Measurements from ENCODE around the gene SNAP25. TPM values are rescaled to one million over a fixed set of nuclear protein-coding genes. Genes with fewer than 3 reads are reported as not detected.

SNAP25 gene
- total RNA-seq, 1 experiment from 2014 or later: not detected

DNA sequence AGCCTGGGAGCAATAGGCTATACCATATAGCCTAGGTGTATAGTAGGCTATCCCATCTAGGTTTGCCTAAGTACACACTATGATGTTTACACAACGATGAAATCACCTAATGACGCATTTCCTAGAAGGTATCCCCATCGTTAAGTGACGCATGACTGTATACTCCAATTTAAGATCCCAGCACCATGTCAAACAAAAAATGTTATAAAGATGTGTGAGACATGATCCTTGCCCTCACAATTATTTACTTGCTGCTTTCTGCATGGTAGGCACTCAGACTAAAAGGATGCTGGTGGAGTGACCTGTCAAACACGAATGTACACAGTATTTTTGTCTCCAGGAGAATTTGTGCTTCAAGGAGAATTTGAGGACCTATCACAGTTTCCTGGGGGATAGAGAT lies 32.3 kb downstream of the SNAP25 start:
- Histone ChIP-seq H3K9me2 (replicated peaks; ENCODE audit: low read length) (no peaks in the 10 kb centered on the region), H3K27me3 (ENCODE audit: low read length) (peaks cover 31% of the 10 kb centered on the region), H4K20me1 (ENCODE audit: low read length) (no peaks in the 10 kb centered on the region), H3K36me3 (ENCODE audit: low read depth, low read length) (no peaks in the 10 kb centered on the region), H3K9me3 (ENCODE audit: low read length) (no peaks in the 10 kb centered on the region), H3K27ac (ENCODE audit: low read length) (peak overlapping the region; percentile 81), H3K4me2 (ENCODE audit: low read length) (peak overlapping the region; percentile 21; the same call in 1 of the 2 replicates), H2AFZ (ENCODE audit: low read length) (no peak overlapping the region), H3K9ac (ENCODE audit: low read length) (peak overlapping the region; percentile 13; the same call in 1 of the 2 replicates), H3K79me2 (ENCODE audit: low read length) (no peaks in the 10 kb centered on the region), H3K4me1 (ENCODE audit: insufficient read depth, low read length) (peaks cover 30% of the 10 kb centered on the region), H3K4me3 (ENCODE audit: low read length) (no peak overlapping the region), H3F3A (ENCODE audit: low read length, unreplicated experiment) (no peaks in the 10 kb centered on the region)
- DNase-seq (peak; percentile 97), ATAC-seq (peak; percentile 96)
- CTCF ChIA-PET: no interaction called here
- BruUV-seq (replicated peaks): no TSS peak
- POLR2A ChIA-PET (ENCODE audit: unreplicated experiment): no interaction called here
- TF ChIP-seq EZH2phosphoT487 (IDR thresholded peaks at IDR 0.05; ENCODE audit: borderline replicate concordance, low read length) (no peak), EZH2 (IDR thresholded peaks at IDR 0.05; ENCODE audit: low read length, unreplicated experiment) (no peak)
- TF ChIP-seq, protein P1, sequence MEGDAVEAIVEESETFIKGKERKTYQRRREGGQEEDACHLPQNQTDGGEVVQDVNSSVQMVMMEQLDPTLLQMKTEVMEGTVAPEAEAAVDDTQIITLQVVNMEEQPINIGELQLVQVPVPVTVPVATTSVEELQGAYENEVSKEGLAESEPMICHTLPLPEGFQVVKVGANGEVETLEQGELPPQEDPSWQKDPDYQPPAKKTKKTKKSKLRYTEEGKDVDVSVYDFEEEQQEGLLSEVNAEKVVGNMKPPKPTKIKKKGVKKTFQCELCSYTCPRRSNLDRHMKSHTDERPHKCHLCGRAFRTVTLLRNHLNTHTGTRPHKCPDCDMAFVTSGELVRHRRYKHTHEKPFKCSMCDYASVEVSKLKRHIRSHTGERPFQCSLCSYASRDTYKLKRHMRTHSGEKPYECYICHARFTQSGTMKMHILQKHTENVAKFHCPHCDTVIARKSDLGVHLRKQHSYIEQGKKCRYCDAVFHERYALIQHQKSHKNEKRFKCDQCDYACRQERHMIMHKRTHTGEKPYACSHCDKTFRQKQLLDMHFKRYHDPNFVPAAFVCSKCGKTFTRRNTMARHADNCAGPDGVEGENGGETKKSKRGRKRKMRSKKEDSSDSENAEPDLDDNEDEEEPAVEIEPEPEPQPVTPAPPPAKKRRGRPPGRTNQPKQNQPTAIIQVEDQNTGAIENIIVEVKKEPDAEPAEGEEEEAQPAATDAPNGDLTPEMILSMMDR (conservative IDR thresholded peaks at IDR 0.05; ENCODE audit: low read depth, low read length): no peak
- intact Hi-C loops (cut with micrococcal nuclease): no loop called here

DNA sequence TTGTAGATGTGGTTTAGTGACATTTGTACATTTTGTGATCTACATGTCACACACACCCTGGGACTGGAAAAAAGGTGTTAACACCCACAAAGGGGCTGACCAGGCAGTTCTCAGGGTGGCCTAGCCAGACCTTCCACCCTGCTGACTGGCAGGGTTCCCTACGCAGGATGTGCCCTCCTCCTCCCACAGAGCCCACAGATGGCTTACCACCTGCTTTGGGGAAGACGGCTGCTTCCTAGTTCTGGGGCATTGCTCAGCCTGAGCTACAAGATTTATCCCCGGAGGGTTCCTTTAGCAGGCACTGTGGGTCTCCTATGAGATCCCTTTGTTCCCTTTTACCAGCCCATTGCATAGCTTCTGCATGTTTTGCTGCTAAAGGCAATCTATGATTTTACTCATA lies 35.1 kb downstream of the SNAP25 start:
- H3K4me1 ChIP-seq (ENCODE audit: insufficient read depth, low read length): peaks cover 27% of the 10 kb centered on the region
- no peaks in the 10 kb centered on the region for H3K9me3 ChIP-seq (ENCODE audit: low read length)
- no peak overlapping the region for H3K4me3 ChIP-seq (ENCODE audit: low read length)
- DNase-seq: no peak
- TF ChIP-seq EZH2phosphoT487 (IDR thresholded peaks at IDR 0.05; ENCODE audit: borderline replicate concordance, low read length): no peak
- TF ChIP-seq, protein P1 (conservative IDR thresholded peaks at IDR 0.05; ENCODE audit: low read depth, low read length): no peak
- no peak for TF ChIP-seq EZH2 (IDR thresholded peaks at IDR 0.05; ENCODE audit: low read length, unreplicated experiment)
- H4K20me1 ChIP-seq (ENCODE audit: low read length): no peaks in the 10 kb centered on the region
- no peak for ATAC-seq
- no peaks in the 10 kb centered on the region for H3F3A ChIP-seq (ENCODE audit: low read length, unreplicated experiment)
- H3K4me2 ChIP-seq (ENCODE audit: low read length): no peak overlapping the region
- H3K36me3 ChIP-seq (ENCODE audit: low read depth, low read length): no peaks in the 10 kb centered on the region
- peaks cover 42% of the 10 kb centered on the region for H3K27me3 ChIP-seq (ENCODE audit: low read length)
- no peak overlapping the region for H3K27ac ChIP-seq (ENCODE audit: low read length)
- ChIA-PET CTCF (no interaction called here), POLR2A (ENCODE audit: unreplicated experiment) (no interaction called here)
- BruUV-seq (replicated peaks): no TSS peak
- no peak overlapping the region for H2AFZ ChIP-seq (ENCODE audit: low read length)
- H3K79me2 ChIP-seq (ENCODE audit: low read length): no peaks in the 10 kb centered on the region
- H3K9ac ChIP-seq (ENCODE audit: low read length): no peak overlapping the region
- intact Hi-C loops (cut with micrococcal nuclease): no loop called here
- H3K9me2 ChIP-seq (replicated peaks; ENCODE audit: low read length): no peaks in the 10 kb centered on the region

DNA sequence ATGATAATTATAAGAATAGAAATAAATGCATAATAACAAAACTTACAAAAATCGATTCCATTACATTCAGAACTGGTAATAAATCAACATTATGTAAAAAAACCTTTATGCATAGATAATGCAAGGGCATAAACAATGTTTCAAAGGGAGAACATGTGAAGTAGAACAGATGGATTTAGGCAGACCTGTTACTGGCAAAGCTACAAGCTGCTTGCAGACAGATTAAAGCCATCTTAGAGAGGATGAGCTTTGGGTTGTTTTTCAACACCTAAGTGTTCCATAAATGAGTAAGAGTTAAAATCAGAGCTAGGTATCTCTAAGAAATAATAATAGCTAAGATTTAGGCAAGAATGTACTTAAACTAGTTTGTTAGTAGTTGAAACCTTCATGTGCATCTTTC lies 37.2 kb downstream of the SNAP25 start:
- no peak for ATAC-seq
- Histone ChIP-seq H3K4me3 (ENCODE audit: low read length) (no peak overlapping the region), H3K4me1 (ENCODE audit: insufficient read depth, low read length) (peaks cover 8% of the 10 kb centered on the region), H3K27me3 (ENCODE audit: low read length) (peaks cover 61% of the 10 kb centered on the region), H3K27ac (ENCODE audit: low read length) (no peak overlapping the region), H3K79me2 (ENCODE audit: low read length) (no peaks in the 10 kb centered on the region), H3F3A (ENCODE audit: low read length, unreplicated experiment) (no peaks in the 10 kb centered on the region), H3K4me2 (ENCODE audit: low read length) (no peak overlapping the region), H3K9me3 (ENCODE audit: low read length) (no peaks in the 10 kb centered on the region), H3K36me3 (ENCODE audit: low read depth, low read length) (no peaks in the 10 kb centered on the region), H3K9me2 (replicated peaks; ENCODE audit: low read length) (no peaks in the 10 kb centered on the region), H3K9ac (ENCODE audit: low read length) (no peak overlapping the region), H4K20me1 (ENCODE audit: low read length) (no peaks in the 10 kb centered on the region), H2AFZ (ENCODE audit: low read length) (no peak overlapping the region)
- no peak for DNase-seq
- TF ChIP-seq EZH2 (IDR thresholded peaks at IDR 0.05; ENCODE audit: low read length, unreplicated experiment) (no peak), EZH2phosphoT487 (IDR thresholded peaks at IDR 0.05; ENCODE audit: borderline replicate concordance, low read length) (no peak)
- TF ChIP-seq, protein P1 (conservative IDR thresholded peaks at IDR 0.05; ENCODE audit: low read depth, low read length): no peak
- ChIA-PET CTCF (no interaction called here), POLR2A (ENCODE audit: unreplicated experiment) (no interaction called here)
- intact Hi-C loops (cut with micrococcal nuclease): no loop called here
- BruUV-seq (replicated peaks): no TSS peak
